GM23248 (cell line): ENCODE results near the gene TRIM2.

Experiments used
- EZH2 ChIP-seq: fragments of 200-600 bp; sonication (generic); IDR thresholded peaks from 2 replicates; pipeline ENCODE4 v1.6.1; 2018; ENCODE audit warnings: antibody characterized with exemption, mild to moderate bottlenecking; ENCODE audit not compliant: insufficient read depth, poor library complexity, severe bottlenecking
- EZH2phosphoT487 ChIP-seq: fragments of 200-600 bp; sonication (generic); IDR thresholded peaks from 2 replicates; pipeline ENCODE4 v1.6.1; 2018; ENCODE audit warnings: antibody characterized with exemption, moderate library complexity, mild to moderate bottlenecking, low read depth; ENCODE audit not compliant: insufficient read depth

DNA sequence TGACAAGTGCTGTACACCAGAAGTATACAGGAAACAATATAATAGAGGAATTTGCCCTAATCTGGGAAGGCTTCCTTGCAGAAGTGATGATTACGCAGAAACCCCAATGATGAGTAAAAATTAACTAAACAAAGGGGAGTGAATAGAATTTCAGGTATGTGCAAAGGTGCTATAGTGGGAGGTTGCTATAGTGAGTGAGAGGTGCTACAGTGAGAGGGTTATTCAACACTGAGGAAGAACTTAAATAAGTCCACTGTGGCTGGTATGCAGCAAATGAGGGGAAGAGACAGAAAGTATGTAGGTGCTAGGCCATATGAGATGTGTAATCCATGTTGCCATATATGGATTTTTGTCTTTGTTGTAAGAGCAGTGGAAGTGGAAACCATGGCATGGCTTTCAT is 69.5 kb downstream of the TRIM2 start:
- no peak for TF ChIP-seq EZH2phosphoT487
- no peak for TF ChIP-seq EZH2
